ENCODE results near the gene ZBTB14.

ZBTB14 gene

GRCh38 chr18:5288517-5288935 lies 7.0 kb downstream of the ZBTB14 start:
- no peak for DNase-seq

DNA sequence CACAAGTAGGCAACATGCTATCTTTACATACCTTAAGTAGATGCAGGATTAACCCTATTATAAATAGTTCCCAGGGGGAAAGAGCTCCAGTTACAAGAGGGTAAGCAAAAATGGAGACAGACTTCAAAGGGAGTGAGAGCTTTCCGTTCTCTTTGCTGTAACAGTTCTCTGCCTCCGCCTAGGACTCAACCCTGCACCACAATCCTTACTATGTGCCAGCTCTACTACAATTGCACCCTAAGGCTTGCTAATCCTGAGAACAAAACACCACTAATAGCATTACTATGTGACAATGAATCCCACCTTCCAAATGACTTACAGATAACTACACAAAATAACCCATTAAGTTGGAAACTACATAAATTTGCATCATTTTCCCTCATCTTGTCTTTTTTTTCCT lies 7.7 kb downstream of the ZBTB14 start:
- DNase-seq: no peak

- DNase-seq: no peak
These were observed 9.0 kb downstream of the ZBTB14 start for GRCh38 chr18:5286525-5286924.

DNA sequence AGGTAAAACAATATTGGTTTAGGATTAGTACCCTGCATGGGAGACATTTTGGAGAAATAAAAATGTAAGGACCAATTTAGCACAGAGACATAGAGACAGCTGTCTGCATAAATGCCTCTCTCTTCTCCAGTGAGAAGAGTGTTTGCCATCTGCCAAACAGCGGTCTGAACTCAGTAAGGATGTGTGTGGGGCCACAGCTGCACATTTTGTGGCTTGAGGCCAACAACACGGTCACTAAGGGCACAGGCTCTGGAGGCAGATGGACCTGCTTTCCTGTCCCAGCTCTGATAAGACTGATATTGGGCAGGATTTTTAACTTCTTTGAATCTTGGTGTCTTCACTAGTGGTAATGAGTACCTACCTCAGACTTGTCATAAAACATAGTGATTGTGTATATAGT lies 10.2 kb downstream of the ZBTB14 start:
- DNase-seq: peak; percentile 64

- DNase-seq: no peak
These were observed 10.7 kb downstream of the ZBTB14 start for GRCh38 chr18:5284808-5285207.

DNA sequence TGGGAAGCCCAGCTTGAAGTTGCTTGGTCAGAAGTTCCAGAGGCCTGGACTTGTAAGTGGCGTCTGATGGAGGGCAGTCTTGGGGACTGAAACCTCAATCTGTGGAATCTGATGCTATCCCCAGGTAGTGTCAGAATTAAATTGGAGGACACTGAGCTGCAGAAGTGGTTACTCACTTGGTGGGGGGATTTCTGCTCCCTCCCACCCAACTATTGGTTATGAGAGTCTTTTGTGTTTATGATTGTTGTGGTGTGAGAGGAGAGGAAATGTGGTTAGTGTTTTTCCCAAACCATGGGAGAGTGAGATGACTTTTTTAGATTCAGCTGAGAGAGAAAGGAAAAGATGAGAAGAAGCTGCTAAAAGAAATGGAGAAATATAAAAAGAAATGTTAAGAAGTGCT lies 12.8 kb downstream of the ZBTB14 start:
- DNase-seq: no peak

DNA sequence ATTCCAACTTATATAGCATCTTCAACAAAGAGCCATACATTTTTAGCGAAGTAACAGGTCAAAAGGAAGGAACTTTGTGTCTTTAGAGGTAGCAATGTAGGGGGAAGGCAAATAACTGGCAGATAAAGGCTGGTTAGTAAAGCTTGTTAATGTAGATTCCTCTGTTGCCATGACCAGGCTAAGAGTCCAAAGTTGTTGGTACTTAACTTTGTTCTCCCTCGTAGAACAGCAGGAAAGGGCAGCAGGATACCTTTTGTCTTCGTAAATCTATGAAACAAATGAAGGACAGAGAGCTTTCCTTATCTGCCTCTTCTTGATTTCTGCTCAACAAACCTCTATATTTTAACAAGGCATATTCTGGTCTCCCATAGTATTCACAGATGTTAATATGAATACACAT lies 18.6 kb downstream of the ZBTB14 start:
- DNase-seq: no peak

DNA sequence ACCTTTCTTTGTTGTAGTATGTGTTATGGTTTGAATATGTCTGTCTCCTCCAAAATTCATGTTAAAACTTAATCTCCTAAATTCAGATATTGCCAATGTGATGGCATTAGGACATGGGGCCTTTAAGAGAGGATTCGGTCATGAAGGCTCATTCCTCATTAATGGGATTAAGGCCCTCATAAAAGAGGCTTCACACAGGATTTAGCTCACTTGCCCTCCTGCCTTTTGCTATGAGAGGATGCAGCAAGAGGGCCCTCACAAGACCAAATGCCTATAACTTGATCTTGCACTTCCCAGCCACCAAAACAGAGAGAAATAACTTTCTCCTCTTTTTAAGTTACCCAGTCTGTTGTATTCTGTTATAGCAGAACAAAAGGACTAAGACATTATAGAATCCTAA lies 19.7 kb downstream of the ZBTB14 start:
- no peak for DNase-seq

- DNase-seq: no peak
These were observed 26.7 kb downstream of the ZBTB14 start for GRCh38 chr18:5268874-5269273.

DNA sequence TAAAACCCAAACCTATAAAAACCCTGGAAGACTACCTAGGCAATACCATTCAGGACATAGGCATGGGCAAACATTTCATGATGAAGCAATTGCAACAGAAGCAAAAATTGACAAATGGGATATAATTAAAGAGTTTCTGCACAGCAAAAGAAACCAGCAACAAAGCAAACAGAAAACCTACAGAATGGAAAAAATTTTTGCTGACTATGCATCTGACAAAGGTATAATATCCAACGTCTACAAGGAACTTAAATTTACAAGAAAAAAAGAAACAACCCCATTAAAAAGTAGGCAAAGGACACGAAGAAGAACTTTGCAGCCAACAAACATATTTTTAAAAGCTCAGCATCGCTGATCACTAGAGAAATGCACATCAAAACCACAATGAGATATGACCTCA lies 28.8 kb downstream of the ZBTB14 start:
- no peak for DNase-seq

- DNase-seq: no peak
These were observed 41.6 kb downstream of the ZBTB14 start for GRCh38 chr18:5253910-5254309.

GRCh38 chr18:5251117-5251516 lies 44.4 kb downstream of the ZBTB14 start:
- DNase-seq: no peak

GRCh38 chr18:5250603-5251002 lies 44.9 kb downstream of the ZBTB14 start:
- DNase-seq: no peak

DNA sequence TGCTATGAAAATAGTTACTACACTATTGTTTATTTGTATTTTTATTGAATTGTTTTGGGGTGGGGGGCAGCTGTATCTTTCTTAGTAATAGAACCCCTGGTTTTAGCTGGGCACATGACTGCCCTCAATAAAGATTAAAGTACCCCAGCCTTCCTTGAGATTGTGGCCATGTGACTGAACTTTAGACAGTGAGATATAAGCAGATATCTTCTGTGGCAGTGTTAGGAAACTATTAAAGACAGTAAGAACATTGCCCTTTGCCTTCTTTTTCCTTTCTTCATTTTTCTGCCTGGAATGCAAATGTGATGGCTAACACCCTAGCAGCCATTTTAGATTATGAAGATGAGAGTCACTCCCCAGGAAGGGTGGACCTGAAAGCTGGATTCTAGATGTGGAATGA lies 50.6 kb downstream of the ZBTB14 start:
- no peak for DNase-seq

- no peak for DNase-seq
These were observed 56.1 kb downstream of the ZBTB14 start for GRCh38 chr18:5239447-5239846.

Measured in NCI-H774 (cell line).